HepG2 (cell line): ENCODE results near the gene CTF1. TPM values are rescaled to one million over a fixed set of nuclear protein-coding genes. Genes with fewer than 3 reads are reported as not detected.

Source experiments
- ATAC-seq: fragments of 200-7000 bp; cut with Tn5 transposase; 3 replicates; pipeline ENCODE4 v1.9.1; 2020; ENCODE audit warnings: mild to moderate bottlenecking, moderate library complexity
- BruUV-seq: library from RNA; stranded (reverse); fragments of 400-500 nt; replicated peaks from 2 replicates; lab custom pipeline; 2021; lab: Mats Ljungman, UMichigan
- CTCF ChIA-PET: fragments of 300-600 bp; formaldehyde crosslinking; extraction: SDS; loops from one replicate; lab custom pipeline; 2021; ENCODE audit warnings: low total read pairs, inconsistent platforms, low intra/inter-chr PET ratio; lab: Yijun Ruan, JAX
- POLR2A ChIA-PET: fragments of 350-600 bp; sonication (Branson Sonifier 250); formaldehyde crosslinking; loops from one replicate; lab custom pipeline; 2020; ENCODE audit warnings: antibody characterized with exemption, inconsistent platforms; lab: Yijun Ruan, JAX
- DNase-seq: peaks from one replicate; pipeline ENCODE4 v3.0.0-alpha.2; 2015; ENCODE audit warnings: low spot score
- FAIRE-seq: peaks from 3 replicates; lab custom pipeline; 2011; peaks lifted over from hg19 to GRCh38; lab: Jason Lieb, UNC
- H2AFZ ChIP-seq: one replicate; pipeline ENCODE4 v1.6.1; 2011; ENCODE audit warnings: low read length, inconsistent platforms
- H3K27ac ChIP-seq: fragments of 300-600 bp; 3 replicates; pipeline ENCODE4 v1.8.0; 2011; ENCODE audit warnings: mixed run types, mild to moderate bottlenecking, mixed read lengths, low read length, inconsistent platforms; ENCODE audit not compliant: insufficient read depth; ENCODE audit errors: extremely low read length
- H3K27me3 ChIP-seq, 2 experiments: fragments of 200-600 bp in 1 of 2; 2 replicates in 1 of 2; 3 replicates in 1 of 2; pipeline versions ENCODE4 v1.6.0 to v1.8.0; 2011; ENCODE audit warnings: low read length in 2 of 2, mild to moderate bottlenecking in 2 of 2, moderate library complexity in 2 of 2, inconsistent platforms in 1 of 2; ENCODE audit not compliant: insufficient read depth in 2 of 2, control insufficient read depth in 1 of 2
- H3K36me3 ChIP-seq, 2 experiments: fragments of 200-600 bp in 1 of 2; replicated peaks in 1 of 2; 2 replicates in 1 of 2; 3 replicates in 1 of 2; pipeline versions ENCODE4 v1.5.1 to v1.8.0; 2011; ENCODE audit warnings: low read length in 2 of 2, inconsistent platforms in 1 of 2; ENCODE audit not compliant: insufficient read depth in 2 of 2, control insufficient read depth in 1 of 2
- H3K4me1 ChIP-seq: 2 replicates; pipeline ENCODE4 v1.5.1; 2012; ENCODE audit warnings: low read length, inconsistent platforms; ENCODE audit not compliant: insufficient read depth
- H3K4me2 ChIP-seq: 2 replicates; pipeline ENCODE4 v1.6.0; 2011; ENCODE audit warnings: low read depth, low read length, inconsistent platforms
- H3K4me3 ChIP-seq, 3 experiments: fragments of 200-600 bp in 1 of 3; sonication (generic), shearing (Covaris generic) in 1 of 3; replicated peaks in 1 of 3; 2 replicates each; pipeline ENCODE4 v1.5.1; 2011 to 2016; ENCODE audit warnings: low read length in 3 of 3, inconsistent platforms in 2 of 3, low read depth in 2 of 3, mild to moderate bottlenecking in 2 of 3, control low read depth in 1 of 3, mixed read lengths in 1 of 3; ENCODE audit not compliant: insufficient read depth in 1 of 3
- H3K79me2 ChIP-seq: one replicate; pipeline ENCODE4 v1.6.1; 2011; ENCODE audit warnings: low read length, inconsistent platforms; ENCODE audit not compliant: insufficient read depth
- H3K9ac ChIP-seq: 2 replicates; pipeline ENCODE4 v1.6.0; 2011; ENCODE audit warnings: mild to moderate bottlenecking, low read depth, low read length, inconsistent platforms; ENCODE audit not compliant: insufficient read depth
- H3K9me3 ChIP-seq: 2 replicates; pipeline ENCODE4 v1.5.1; 2012; ENCODE audit warnings: mild to moderate bottlenecking, low read length
- H4K20me1 ChIP-seq: 2 replicates; pipeline ENCODE4 v1.6.0; 2011; ENCODE audit warnings: inconsistent platforms, mild to moderate bottlenecking, low read length, moderate library complexity; ENCODE audit not compliant: insufficient read depth
- AGO2 ChIP-seq: fragments of 200-400 bp; formaldehyde crosslinking; optimal IDR thresholded peaks from 2 replicates; pipeline ENCODE3; 2017; ENCODE audit warnings: mild to moderate bottlenecking, low read depth, low read length, moderate library complexity
- HMGA1 ChIP-seq: sonication (generic); formaldehyde crosslinking; conservative IDR thresholded peaks from 2 replicates; pipeline ENCODE4 v1.4.0; 2020; ENCODE audit warnings: missing genetic modification reagents
- MIER3 ChIP-seq: IDR thresholded peaks from 2 replicates; pipeline ENCODE4 v1.6.1; 2016; ENCODE audit warnings: missing compliant biosample characterization, borderline replicate concordance
- MYNN ChIP-seq: sonication (generic); formaldehyde crosslinking; IDR thresholded peaks from 2 replicates; pipeline ENCODE4 v1.4.0; 2020; ENCODE audit warnings: mild to moderate bottlenecking, low read depth, missing genetic modification reagents
- RBFOX2 ChIP-seq: fragments of 200-400 bp; formaldehyde crosslinking; IDR thresholded peaks from 2 replicates; pipeline ENCODE4 v1.6.1; 2017; ENCODE audit warnings: low read depth, mild to moderate bottlenecking, low read length
- REXO4 ChIP-seq: sonication (generic); formaldehyde crosslinking; IDR thresholded peaks from 2 replicates; pipeline ENCODE4 v1.8.0; 2022; ENCODE audit warnings: missing genetic modification reagents, mild to moderate bottlenecking, borderline replicate concordance
- SRSF9 ChIP-seq: fragments of 200-400 bp; formaldehyde crosslinking; IDR thresholded peaks from 2 replicates; pipeline ENCODE4 v1.6.1; 2018; ENCODE audit warnings: borderline replicate concordance, mild to moderate bottlenecking, low read depth, low read length; ENCODE audit not compliant: insufficient read depth, poor library complexity, severe bottlenecking
- ZMAT3 ChIP-seq: sonication (generic); formaldehyde crosslinking; conservative IDR thresholded peaks from 2 replicates; pipeline ENCODE4 v1.7.0; 2021; ENCODE audit warnings: missing genetic modification reagents
- ZNF678 ChIP-seq: sonication (generic); formaldehyde crosslinking; IDR thresholded peaks from 2 replicates; pipeline ENCODE4 v1.4.0; 2020; ENCODE audit warnings: mild to moderate bottlenecking, missing genetic modification reagents
- ZNF703 ChIP-seq: sonication (generic); formaldehyde crosslinking; IDR thresholded peaks from 2 replicates; pipeline ENCODE4 v1.5.1; 2020; ENCODE audit warnings: missing genetic modification reagents, mild to moderate bottlenecking, moderate library complexity, borderline replicate concordance
- WGBS: methylation state at CpG from one replicate; pipeline ENCODE4 v1.1.6; 2017; ENCODE audit warnings: low lambda C conversion rate; 5-methylcytosine and 5-hydroxymethylcytosine counted together
- in situ Hi-C: cut with HindIII; loops from 2 replicates; pipeline ENCODE4 v1.10.0; 2017; ENCODE audit warnings: low pct_unique_long_range_greater_than_20kb; ENCODE audit not compliant: extremely low pct_ligation_motif_present
- intact Hi-C: fragments of 100-400 bp; cut with micrococcal nuclease; formaldehyde crosslinking; loops from one replicate; pipeline ENCODE4 v1.10.0; 2022; ENCODE audit not compliant: unreplicated experiment
- polyA plus RNA-seq, 8 experiments: library from polyadenylated mRNA; depleted of rRNA in 3 of 8; stranded (reverse) in 7 of 8; unstranded in 1 of 8; fragments of >200 nt; fragmentation: Illumina TruSeq in 4 of 8; extraction: Trizol in 4 of 8; gene quantifications; 2 replicates each; pipeline versions ENCODE4 v1.2.1 to v1.2.3, GENCODE V29; 2011 to 2016; ENCODE audit warnings: low read depth in 4 of 8, missing spikeins in 1 of 8, mixed read lengths in 1 of 8; ENCODE audit not compliant: insufficient read depth in 1 of 8
- total RNA-seq, 5 experiments: library from RNA; depleted of rRNA; stranded (reverse); fragments of >200 nt; fragmentation: Illumina TruSeq; extraction: Trizol; gene quantifications; 2 replicates each; pipeline ENCODE4 v1.2.3, GENCODE V29; 2016; ENCODE audit warnings: low read depth in 1 of 5
- TF ChIP-seq, protein P1 (sequence below): sonication (generic); formaldehyde crosslinking; IDR thresholded peaks from 2 replicates; pipeline ENCODE4 v1.5.0; 2020; ENCODE audit warnings: mild to moderate bottlenecking, missing genetic modification reagents, borderline replicate concordance
- TF ChIP-seq, protein P2 (sequence below): sonication (generic); formaldehyde crosslinking; conservative IDR thresholded peaks from 2 replicates; pipeline ENCODE4 v1.4.0; 2020; ENCODE audit warnings: missing genetic modification reagents

Gene CTF1
- total and polyA plus RNA-seq, 2 of the 13 experiments (the other 11 are each of a cell fraction or from before 2014, with no cell fraction given), result 0.13 to 1.8 TPM

DNA sequence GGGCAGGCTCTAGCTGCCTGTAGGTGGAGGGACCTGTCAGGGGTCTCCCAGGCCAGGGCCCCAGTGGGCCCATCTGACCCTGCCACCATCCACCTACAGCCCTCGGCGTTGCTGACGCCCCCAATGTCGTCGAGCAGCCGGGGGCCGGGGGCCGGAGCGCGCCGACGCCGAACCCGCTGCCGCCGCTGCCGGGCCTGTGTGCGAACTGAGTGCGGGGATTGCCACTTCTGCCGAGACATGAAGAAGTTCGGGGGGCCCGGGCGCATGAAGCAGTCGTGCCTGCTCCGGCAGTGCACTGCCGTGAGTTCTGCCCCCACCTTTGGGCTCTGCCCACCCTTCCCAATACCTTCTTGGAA lies 29.2 kb downstream of the CTF1 start:
- Histone ChIP-seq H3K79me2 (no peaks in the 10 kb centered on the region), H3K27me3 (no peaks in the 10 kb centered on the region; a peak in 1 of 5 replicates), H3K4me1 (peaks cover 19% of the 10 kb centered on the region), H3K4me2 (no peak overlapping the region), H2AFZ (no peak overlapping the region), H3K9me3 (no peaks in the 10 kb centered on the region), H3K27ac (no peak overlapping the region), H3K4me3 (no peak overlapping the region), H3K9ac (no peak overlapping the region), H3K36me3 (peaks cover 7 to 12% of the 10 kb centered on the region in 2 experiments; a peak in 4 of 5 replicates), H4K20me1 (no peaks in the 10 kb centered on the region; the same call in 1 of the 2 replicates)
- CTCF ChIA-PET, result no interaction called here
- in situ Hi-C loops, result no loop called here
- DNase-seq (no peak), FAIRE-seq (no peak), ATAC-seq (no peak)
- no TSS peak for BruUV-seq
- intact Hi-C loops, result loop anchor here (10.0 kb wide), 1 partner anchor 231 kb away; the partner anchor contains the start of gene SRCAP
- TF ChIP-seq AGO2 (peak; percentile 57), RBFOX2 (peak; percentile 58), ZNF678 (CRISPR knock-in tag) (no peak), ZNF703 (CRISPR knock-in tag) (no peak)
- POLR2A ChIA-PET, result interaction anchor here (0.6 to 1.0 kb wide), 2 partner anchors 16 to 591 kb away, joined by 3 read pairs; no protein-coding TSS in a partner anchor
- 98% methylated on average over 23 of the region's 26 CpGs for WGBS

DNA sequence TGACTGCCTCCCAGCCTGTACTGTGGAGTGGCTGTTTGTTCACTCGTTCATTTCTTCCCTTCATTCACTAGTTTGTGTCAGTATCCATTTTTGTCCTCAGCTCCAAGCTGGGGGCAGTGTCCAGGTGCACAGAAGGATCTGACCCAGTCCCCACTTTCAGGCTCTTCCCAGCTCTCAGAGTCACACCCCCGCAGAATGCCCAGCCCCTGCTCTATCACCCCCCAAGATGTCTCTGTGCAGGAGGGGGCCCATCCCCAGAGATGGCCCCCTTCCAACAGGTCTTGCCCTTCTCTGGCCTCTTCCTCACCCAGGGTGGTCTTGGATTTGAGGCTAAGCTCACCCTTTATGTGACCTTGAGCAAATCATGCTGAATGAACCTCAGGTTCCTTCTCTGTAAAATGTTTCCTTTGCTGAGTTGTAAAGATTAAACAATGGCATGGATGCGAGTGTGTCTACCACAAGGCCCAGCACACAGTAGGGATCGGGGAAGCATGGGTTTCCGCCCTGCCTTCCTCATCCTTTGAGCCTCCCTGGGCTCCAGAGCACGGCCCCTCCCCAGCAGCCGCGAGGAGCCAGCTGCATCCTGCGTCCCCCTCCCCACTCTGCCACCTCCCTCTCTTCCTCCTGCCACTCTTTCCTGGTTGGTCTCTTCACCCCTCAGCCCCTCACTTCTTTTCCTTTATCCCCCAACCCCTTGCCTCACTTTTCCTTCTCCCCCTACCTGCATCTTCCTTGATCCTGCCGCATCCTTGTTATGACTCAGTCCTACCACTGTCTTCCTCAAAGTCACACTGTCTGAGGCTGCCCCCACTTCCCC lies 29.8 kb downstream of the CTF1 start:
- H3K9me3 ChIP-seq, result no peaks in the 10 kb centered on the region
- ChIA-PET CTCF (no interaction called here), POLR2A (interaction anchor here (1.0 to 2.4 kb wide), 2 partner anchors 16 to 24 kb away, joined by 3 to 8 read pairs; partner anchors contain the start of gene ORAI3)
- no peak overlapping the region for H2AFZ ChIP-seq
- no peaks in the 10 kb centered on the region for H3K79me2 ChIP-seq
- BruUV-seq, result no TSS peak
- no peaks in the 10 kb centered on the region; a peak in 1 of 5 replicates for H3K27me3 ChIP-seq
- FAIRE-seq (no peak), ATAC-seq (no peak), DNase-seq (no peak)
- intact Hi-C loops, result loop anchor here (10.0 kb wide), 1 partner anchor 231 kb away; the partner anchor contains the start of gene SRCAP
- in situ Hi-C loops, result no loop called here
- peaks cover 18% of the 10 kb centered on the region for H3K4me1 ChIP-seq
- peaks cover 11 to 17% of the 10 kb centered on the region in 2 experiments; a peak in 4 of 5 replicates for H3K36me3 ChIP-seq
- no peaks in the 10 kb centered on the region; the same call in 1 of the 2 replicates for H4K20me1 ChIP-seq
- H3K4me2 ChIP-seq, result no peak overlapping the region
- H3K4me3 ChIP-seq, result no peak overlapping the region
- no peak overlapping the region for H3K27ac ChIP-seq
- H3K9ac ChIP-seq, result no peak overlapping the region
- WGBS, result 88% methylated on average over 10 of the region's 10 CpGs
- TF ChIP-seq MIER3 (CRISPR knock-in tag), result no peak
- TF ChIP-seq SRSF9, result no peak
- TF ChIP-seq REXO4 (CRISPR knock-in tag), result no peak
- no peak for TF ChIP-seq ZMAT3 (CRISPR knock-in tag)
- TF ChIP-seq, protein P1, sequence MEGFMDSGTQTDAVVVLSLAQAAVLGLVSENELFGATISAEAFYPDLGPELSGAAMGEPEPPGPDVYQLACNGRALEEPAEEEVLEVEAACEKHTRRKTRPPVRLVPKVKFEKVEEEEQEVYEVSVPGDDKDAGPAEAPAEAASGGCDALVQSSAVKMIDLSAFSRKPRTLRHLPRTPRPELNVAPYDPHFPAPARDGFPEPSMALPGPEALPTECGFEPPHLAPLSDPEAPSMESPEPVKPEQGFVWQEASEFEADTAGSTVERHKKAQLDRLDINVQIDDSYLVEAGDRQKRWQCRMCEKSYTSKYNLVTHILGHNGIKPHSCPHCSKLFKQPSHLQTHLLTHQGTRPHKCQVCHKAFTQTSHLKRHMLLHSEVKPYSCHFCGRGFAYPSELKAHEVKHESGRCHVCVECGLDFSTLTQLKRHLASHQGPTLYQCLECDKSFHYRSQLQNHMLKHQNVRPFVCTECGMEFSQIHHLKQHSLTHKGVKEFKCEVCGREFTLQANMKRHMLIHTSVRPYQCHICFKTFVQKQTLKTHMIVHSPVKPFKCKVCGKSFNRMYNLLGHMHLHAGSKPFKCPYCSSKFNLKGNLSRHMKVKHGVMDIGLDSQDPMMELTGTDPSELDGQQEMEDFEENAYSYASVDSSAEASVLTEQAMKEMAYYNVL, result no peak
- TF ChIP-seq, protein P2, sequence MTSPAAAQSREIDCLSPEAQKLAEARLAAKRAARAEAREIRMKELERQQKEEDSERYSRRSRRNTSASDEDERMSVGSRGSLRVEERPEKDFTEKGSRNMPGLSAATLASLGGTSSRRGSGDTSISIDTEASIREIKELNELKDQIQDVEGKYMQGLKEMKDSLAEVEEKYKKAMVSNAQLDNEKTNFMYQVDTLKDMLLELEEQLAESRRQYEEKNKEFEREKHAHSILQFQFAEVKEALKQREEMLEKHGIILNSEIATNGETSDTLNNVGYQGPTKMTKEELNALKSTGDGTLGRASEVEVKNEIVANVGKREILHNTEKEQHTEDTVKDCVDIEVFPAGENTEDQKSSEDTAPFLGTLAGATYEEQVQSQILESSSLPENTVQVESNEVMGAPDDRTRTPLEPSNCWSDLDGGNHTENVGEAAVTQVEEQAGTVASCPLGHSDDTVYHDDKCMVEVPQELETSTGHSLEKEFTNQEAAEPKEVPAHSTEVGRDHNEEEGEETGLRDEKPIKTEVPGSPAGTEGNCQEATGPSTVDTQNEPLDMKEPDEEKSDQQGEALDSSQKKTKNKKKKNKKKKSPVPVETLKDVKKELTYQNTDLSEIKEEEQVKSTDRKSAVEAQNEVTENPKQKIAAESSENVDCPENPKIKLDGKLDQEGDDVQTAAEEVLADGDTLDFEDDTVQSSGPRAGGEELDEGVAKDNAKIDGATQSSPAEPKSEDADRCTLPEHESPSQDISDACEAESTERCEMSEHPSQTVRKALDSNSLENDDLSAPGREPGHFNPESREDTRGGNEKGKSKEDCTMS (CRISPR knock-in tag), result no peak
- no peak for TF ChIP-seq MYNN
- no peak for TF ChIP-seq HMGA1
